Measurements from ENCODE around the gene SELPLG. TPM values are rescaled to one million over a fixed set of nuclear protein-coding genes. Genes with fewer than 3 reads are reported as not detected.

SELPLG gene
- total and polyA plus RNA-seq, 3 donors from 2014 or later: 1.1 to 10.4 (median 2.7) TPM

DNA sequence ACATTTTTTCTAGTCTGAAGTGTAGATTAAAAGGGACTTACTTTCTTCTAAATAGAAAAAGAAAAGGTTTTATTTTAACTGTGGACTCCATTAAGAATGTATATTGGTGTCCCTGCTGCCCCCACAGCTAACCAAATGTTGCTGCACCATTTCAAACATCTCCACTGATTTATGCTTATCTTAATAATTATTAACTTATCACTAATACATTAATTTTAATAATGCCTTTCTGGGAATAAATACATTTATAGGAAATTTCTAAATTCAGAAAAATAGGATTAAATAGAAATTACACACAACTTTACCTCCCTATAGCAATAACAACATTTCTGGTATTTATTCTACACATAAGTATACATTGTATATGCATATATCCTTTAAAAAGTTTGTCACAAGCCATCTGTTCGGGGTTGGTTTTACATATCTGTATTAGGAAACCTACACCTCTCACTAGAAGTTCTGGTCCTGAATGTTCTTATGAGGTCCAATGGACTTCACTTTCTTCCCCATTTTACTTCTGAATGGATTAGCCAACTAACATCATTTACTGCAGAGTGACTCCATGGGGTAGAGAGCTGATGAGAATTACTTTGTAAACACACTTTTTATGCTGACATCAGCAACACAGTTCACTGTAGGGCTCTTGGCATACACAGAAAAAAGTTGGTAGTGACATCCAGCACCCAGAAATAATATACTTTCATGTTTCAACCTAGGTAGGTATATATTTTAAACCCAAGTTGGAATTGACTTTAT lies 9.4 kb upstream of the SELPLG start:
- no peak overlapping the region for H3K27ac ChIP-seq

DNA sequence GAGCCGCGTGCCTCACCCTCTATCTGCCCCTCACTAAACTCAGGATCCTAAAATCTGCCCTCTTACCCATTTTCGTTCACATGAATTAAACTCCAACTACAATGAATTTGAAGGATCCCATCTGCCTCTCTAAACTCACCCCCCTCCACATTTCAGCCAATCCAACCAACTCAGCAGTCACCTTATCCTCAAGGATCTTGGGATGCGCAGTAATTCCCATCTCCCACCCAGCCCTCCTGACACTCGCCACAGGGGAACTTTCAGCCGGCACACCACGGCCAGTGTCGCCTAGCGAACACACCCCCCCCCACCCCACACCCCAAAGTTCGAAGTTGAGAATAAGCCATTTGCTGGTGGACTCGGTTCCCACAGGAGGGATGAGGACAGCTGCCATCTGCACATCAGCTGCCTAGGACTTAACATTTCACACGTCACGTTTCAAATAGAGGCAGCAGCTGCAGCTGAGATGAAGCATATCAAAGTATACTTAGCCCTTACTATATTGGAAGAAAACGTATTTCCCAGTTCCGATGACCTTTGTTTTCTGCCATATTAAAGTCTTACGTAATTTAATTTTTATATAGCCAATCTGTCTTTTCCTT lies 8.7 kb upstream of the SELPLG start:
- no peaks in the 10 kb centered on the region for H3K9me3 ChIP-seq
- WGBS, 2 donors: 85 to 87% methylated on average over 16 of the region's 16 CpGs
- H3K27me3 ChIP-seq: no peaks in the 10 kb centered on the region
- no peaks in the 10 kb centered on the region for H3K36me3 ChIP-seq (ENCODE audit: low read depth, missing control alignments)
- H3K4me3 ChIP-seq: no peak overlapping the region
- DNase-seq: no peak
- TF ChIP-seq, protein P1, sequence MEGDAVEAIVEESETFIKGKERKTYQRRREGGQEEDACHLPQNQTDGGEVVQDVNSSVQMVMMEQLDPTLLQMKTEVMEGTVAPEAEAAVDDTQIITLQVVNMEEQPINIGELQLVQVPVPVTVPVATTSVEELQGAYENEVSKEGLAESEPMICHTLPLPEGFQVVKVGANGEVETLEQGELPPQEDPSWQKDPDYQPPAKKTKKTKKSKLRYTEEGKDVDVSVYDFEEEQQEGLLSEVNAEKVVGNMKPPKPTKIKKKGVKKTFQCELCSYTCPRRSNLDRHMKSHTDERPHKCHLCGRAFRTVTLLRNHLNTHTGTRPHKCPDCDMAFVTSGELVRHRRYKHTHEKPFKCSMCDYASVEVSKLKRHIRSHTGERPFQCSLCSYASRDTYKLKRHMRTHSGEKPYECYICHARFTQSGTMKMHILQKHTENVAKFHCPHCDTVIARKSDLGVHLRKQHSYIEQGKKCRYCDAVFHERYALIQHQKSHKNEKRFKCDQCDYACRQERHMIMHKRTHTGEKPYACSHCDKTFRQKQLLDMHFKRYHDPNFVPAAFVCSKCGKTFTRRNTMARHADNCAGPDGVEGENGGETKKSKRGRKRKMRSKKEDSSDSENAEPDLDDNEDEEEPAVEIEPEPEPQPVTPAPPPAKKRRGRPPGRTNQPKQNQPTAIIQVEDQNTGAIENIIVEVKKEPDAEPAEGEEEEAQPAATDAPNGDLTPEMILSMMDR (IDR thresholded peaks at IDR 0.05): no peak
- no peak for TF ChIP-seq POLR2A (IDR thresholded peaks at IDR 0.05)
- intact Hi-C loops (cut with DNase I; ENCODE audit: low total_unique reads): no loop called here
- H3K27ac ChIP-seq: peak overlapping the region in 1 of 2 donors; percentile 19
- H3K4me1 ChIP-seq: peaks cover 28% of the 10 kb centered on the region

More for the DNA sequence above, 9.4 kb upstream of the SELPLG start:
- H3K27me3 ChIP-seq: no peaks in the 10 kb centered on the region
- intact Hi-C loops (cut with DNase I; ENCODE audit: low total_unique reads): no loop called here
- no peaks in the 10 kb centered on the region for H3K9me3 ChIP-seq
- H3K36me3 ChIP-seq (ENCODE audit: low read depth, missing control alignments): no peaks in the 10 kb centered on the region
- TF ChIP-seq, protein P1 (IDR thresholded peaks at IDR 0.05): no peak
- no peak for TF ChIP-seq POLR2A (IDR thresholded peaks at IDR 0.05)
- no peak for DNase-seq
- 92 to 95% methylated on average over 1 of the region's 1 CpG for WGBS, 2 donors
- peaks cover 26% of the 10 kb centered on the region for H3K4me1 ChIP-seq
- H3K4me3 ChIP-seq: no peak overlapping the region

DNA sequence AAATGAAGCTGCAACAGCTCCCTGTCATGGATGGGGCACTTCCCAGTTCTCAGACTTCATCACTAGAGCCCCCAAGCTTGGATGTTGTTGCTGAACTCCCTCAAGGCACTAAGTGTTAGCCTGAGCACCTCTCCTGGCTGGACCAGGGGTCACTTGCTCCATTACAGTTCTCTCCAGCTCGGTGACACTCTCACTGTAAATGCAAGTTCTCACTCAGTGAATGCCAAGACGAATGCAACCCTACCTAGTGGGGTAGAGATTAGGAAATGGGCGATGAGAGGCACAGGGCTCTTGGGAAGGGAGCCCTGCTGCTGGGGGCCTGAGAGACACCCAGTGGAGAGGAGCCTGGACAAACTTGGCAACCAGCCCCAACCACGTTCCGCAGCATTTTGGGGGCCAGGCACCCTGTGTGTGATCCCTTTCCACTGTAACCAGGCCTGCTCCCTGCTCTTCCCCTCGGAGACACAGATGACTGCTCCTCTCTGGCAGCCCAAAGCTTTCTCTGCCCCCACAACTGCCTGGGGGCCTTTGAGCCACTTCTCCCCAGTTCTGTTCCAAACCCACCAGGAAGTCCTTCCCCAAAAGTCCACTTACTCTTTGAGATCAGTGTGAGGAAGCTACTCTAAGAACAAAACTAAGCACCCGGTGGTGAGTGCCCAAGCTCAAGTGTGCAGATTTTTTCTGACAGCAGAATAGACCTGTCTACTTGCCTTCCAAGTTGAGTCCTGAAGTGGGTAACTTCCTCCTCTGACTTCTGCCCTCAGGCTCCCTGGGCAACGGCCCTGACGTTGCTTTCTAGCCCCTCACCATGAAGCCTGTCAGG lies 8.0 kb upstream of the SELPLG start:
- DNase-seq: no peak
- H3K36me3 ChIP-seq (ENCODE audit: low read depth, missing control alignments): no peaks in the 10 kb centered on the region
- 58 to 72% methylated on average over 8 to 9 of the region's 9 CpGs for WGBS, 2 donors
- intact Hi-C loops (cut with DNase I; ENCODE audit: low total_unique reads): no loop called here
- H3K27me3 ChIP-seq: no peaks in the 10 kb centered on the region
- H3K4me3 ChIP-seq: no peak overlapping the region
- H3K27ac ChIP-seq: peak overlapping the region in 1 of 2 donors; percentile 19
- TF ChIP-seq, protein P1 (IDR thresholded peaks at IDR 0.05): no peak
- no peak for TF ChIP-seq POLR2A (IDR thresholded peaks at IDR 0.05)
- H3K9me3 ChIP-seq: no peaks in the 10 kb centered on the region
- peaks cover 25% of the 10 kb centered on the region for H3K4me1 ChIP-seq

DNA sequence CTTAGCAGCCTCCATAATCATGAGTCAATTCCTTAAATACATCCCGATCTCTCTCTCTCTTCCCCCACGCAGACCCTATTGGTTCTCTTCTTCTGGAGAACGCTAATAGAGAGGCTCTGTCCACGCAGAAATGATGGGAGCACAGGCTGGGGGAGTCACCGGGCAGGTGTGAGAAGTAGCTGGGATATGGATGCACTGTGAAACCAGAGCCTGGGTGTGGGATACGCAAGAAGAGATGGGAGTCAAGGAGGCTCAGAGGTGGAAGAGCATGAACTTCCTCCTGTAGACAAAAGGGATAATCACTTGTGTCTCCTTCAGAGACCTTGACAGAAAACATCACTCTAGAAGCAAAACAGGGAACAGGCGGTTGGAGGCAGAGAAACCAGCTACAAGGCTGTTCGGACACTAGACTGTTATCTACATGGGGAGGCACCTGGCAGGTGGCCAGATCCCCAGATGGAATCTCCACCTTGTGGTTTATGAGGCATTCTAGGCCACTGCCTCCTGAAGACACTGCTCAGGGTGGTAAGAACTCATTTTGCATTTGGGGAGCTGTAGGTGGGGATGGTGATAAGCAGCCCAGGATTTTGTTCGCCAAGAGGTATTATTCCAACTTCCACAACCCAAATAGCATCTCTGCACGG lies 7.2 kb upstream of the SELPLG start:
- intact Hi-C loops (cut with DNase I; ENCODE audit: low total_unique reads): no loop called here

More for the DNA sequence above, 7.2 kb upstream of the SELPLG start:
- Histone ChIP-seq H3K27ac (peak overlapping the region in 1 of 2 donors; percentile 19), H3K4me1 (peaks cover 25% of the 10 kb centered on the region), H3K36me3 (ENCODE audit: low read depth, missing control alignments) (no peaks in the 10 kb centered on the region), H3K4me3 (no peak overlapping the region), H3K9me3 (no peaks in the 10 kb centered on the region), H3K27me3 (no peaks in the 10 kb centered on the region)
- no peak for TF ChIP-seq POLR2A (IDR thresholded peaks at IDR 0.05)
- TF ChIP-seq, protein P1 (IDR thresholded peaks at IDR 0.05): no peak
- DNase-seq: peak; percentile 40
- WGBS, 2 donors: 44 to 55% methylated on average over 9 to 10 of the region's 10 CpGs

Data from testis (tissue), 3 donors.